ENCODE measurements around the gene PSME3IP1. TPM values are rescaled to one million over a fixed set of nuclear protein-coding genes. Genes with fewer than 3 reads are reported as not detected.

Gene PSME3IP1
- total and polyA plus RNA-seq, 9 of the 15 experiments (the other 6 are each of a cell fraction or from before 2014, with no cell fraction given) = 63.8 to 187 (median 142) TPM

GRCh38 chr16:57204675-57205074 is 18.8 kb upstream of the PSME3IP1 start:
- Histone ChIP-seq H3K4me2 (ENCODE audit: insufficient read depth, low read length) (no peak overlapping the region), H3K4me1 (replicated peaks in 1 of 2; ENCODE audit: control insufficient read depth in 2 of 2, insufficient read depth in 2 of 2, low read length in 2 of 2) (no peaks in the 10 kb centered on the region), H3K79me2 (ENCODE audit: control insufficient read depth, insufficient read depth, low read length) (peaks cover 4% of the 10 kb centered on the region; the same call in 1 of the 3 replicates), H2AFZ (ENCODE audit: low read depth, low read length) (no peak overlapping the region), H3K9me3 (replicated peaks; ENCODE audit: control insufficient read depth, insufficient read depth, low read depth, low read length) (no peaks in the 10 kb centered on the region), H3K4me3 (no peak overlapping the region), H3K27me3 (ENCODE audit: control insufficient read depth in 2 of 2, insufficient read depth in 2 of 2, low read length in 2 of 2) (no peaks in the 10 kb centered on the region), H4K20me1 (replicated peaks; ENCODE audit: control insufficient read depth, insufficient read depth, low read length) (0 out of 2 replicates have a peak, but pooled peaks cover 3% of the 10 kb centered on the region), H3K27ac (ENCODE audit: extremely low read depth, low read depth, low read length) (no peak overlapping the region), H3K9ac (ENCODE audit: insufficient read depth in 1 of 2, low read depth in 2 of 2, low read length in 2 of 2) (no peak overlapping the region), H3K9me1 (ENCODE audit: control insufficient read depth, insufficient read depth, low read length) (no peaks in the 10 kb centered on the region), H3K36me3 (ENCODE audit: control insufficient read depth, insufficient read depth, low read length) (peaks cover 46% of the 10 kb centered on the region)
- ChIA-PET CTCF (ENCODE audit: low intra/inter-chr PET ratio) (no interaction called here), POLR2A (no interaction called here)
- peak; percentile 76 for ATAC-seq
- intact Hi-C loops (cut with micrococcal nuclease) = no loop called here
- peak; percentile 6 for FAIRE-seq
- 84% methylated on average over 12 of the region's 12 CpGs for WGBS (ENCODE audit: insufficient coverage, low coverage, missing lambda C conversion rate)
- BruUV-seq (replicated peaks) = TSS peak; percentile 40
- in situ Hi-C loops (cut with MboI) = no loop called here
- TF ChIP-seq CTCF (IDR thresholded peaks at IDR 0.05 in 2 of 3, conservative IDR thresholded peaks at IDR 0.05 in 1 of 3; ENCODE audit: insufficient read depth in 2 of 3, low read depth in 1 of 3, low read length in 3 of 3) = 0 out of 6 replicates have a peak, but pooled peaks of 1 of the 3 experiments have one; percentile 19
- TF ChIP-seq C11orf30 (IDR thresholded peaks at IDR 0.05; ENCODE audit: low read depth) = no peak
- peak in 2 of 4 experiments; percentile 30 to 32 for DNase-seq (ENCODE audit: extremely low read depth in 1 of 4, low spot score in 3 of 4)

- intact Hi-C loops (cut with micrococcal nuclease) (no loop called here), in situ Hi-C loops (cut with MboI) (no loop called here)
- Histone ChIP-seq H3K9ac (ENCODE audit: insufficient read depth in 1 of 2, low read depth in 2 of 2, low read length in 2 of 2) (no peak overlapping the region), H3K79me2 (ENCODE audit: control insufficient read depth, insufficient read depth, low read length) (peaks cover 9% of the 10 kb centered on the region; the same call in 1 of the 3 replicates), H3K4me3 (no peak overlapping the region), H2AFZ (ENCODE audit: low read depth, low read length) (no peak overlapping the region), H3K9me3 (replicated peaks; ENCODE audit: control insufficient read depth, insufficient read depth, low read depth, low read length) (no peaks in the 10 kb centered on the region), H3K9me1 (ENCODE audit: control insufficient read depth, insufficient read depth, low read length) (no peaks in the 10 kb centered on the region), H3K27ac (ENCODE audit: extremely low read depth, low read depth, low read length) (no peak overlapping the region), H3K4me1 (replicated peaks in 1 of 2; ENCODE audit: control insufficient read depth in 2 of 2, insufficient read depth in 2 of 2, low read length in 2 of 2) (no peaks in the 10 kb centered on the region), H3K36me3 (ENCODE audit: control insufficient read depth, insufficient read depth, low read length) (peaks cover 37% of the 10 kb centered on the region; the same call in 2 of the 3 replicates), H3K27me3 (ENCODE audit: control insufficient read depth in 2 of 2, insufficient read depth in 2 of 2, low read length in 2 of 2) (no peaks in the 10 kb centered on the region), H3K4me2 (ENCODE audit: insufficient read depth, low read length) (no peak overlapping the region), H4K20me1 (replicated peaks; ENCODE audit: control insufficient read depth, insufficient read depth, low read length) (0 out of 2 replicates have a peak, but pooled peaks cover 3% of the 10 kb centered on the region)
- peak; percentile 58 for FAIRE-seq
- ChIA-PET POLR2A (no interaction called here), CTCF (ENCODE audit: low intra/inter-chr PET ratio) (no interaction called here)
- BruUV-seq (replicated peaks) = no TSS peak
- no peak for DNase-seq (ENCODE audit: extremely low read depth in 1 of 4, low spot score in 3 of 4)
- no peak for ATAC-seq
- 50% methylated on average over 1 of the region's 1 CpG for WGBS (ENCODE audit: insufficient coverage, low coverage, missing lambda C conversion rate)
- TF ChIP-seq PPARD (CRISPR knock-in tag; IDR thresholded peaks at IDR 0.05) = no peak
- TF ChIP-seq YY1 (IDR thresholded peaks at IDR 0.05; ENCODE audit: borderline replicate concordance in 1 of 3, control insufficient read depth in 1 of 3, extremely low read depth in 1 of 3, insufficient read depth in 3 of 3, insufficient read length in 1 of 3, insufficient replicate concordance in 2 of 3, low read depth in 1 of 3, low read length in 2 of 3) = no peak
- no peak for TF ChIP-seq RFX1 (IDR thresholded peaks at IDR 0.05)
- TF ChIP-seq TFE3 (CRISPR knock-in tag; IDR thresholded peaks at IDR 0.05) = no peak
- no peak for TF ChIP-seq PHF8 (IDR thresholded peaks at IDR 0.05; ENCODE audit: borderline replicate concordance, low read length)
- TF ChIP-seq SMARCA5 (IDR thresholded peaks at IDR 0.05) = no peak
- no peak for TF ChIP-seq KAT2B (IDR thresholded peaks at IDR 0.05; ENCODE audit: low read depth, low read length)
- no peak for TF ChIP-seq ZNF395 (CRISPR knock-in tag; IDR thresholded peaks at IDR 0.05)
Measured at GRCh38 chr16:57203451-57203850, 17.6 kb upstream of the PSME3IP1 start.

All from K562 (cell line).